Uterus (tissue), 2 donors: ENCODE measurements around the gene HDAC4.

ENCODE experiments used
- POLR2A ChIP-seq, 2 donors: fragments of 450-650 bp; IDR thresholded peaks; one replicate each; pipeline ENCODE4 v1.6.1; 2016; ENCODE audit warnings: antibody characterized with exemption in 2 of 2, mild to moderate bottlenecking in 1 of 2, moderate library complexity in 1 of 2
- TF ChIP-seq, protein P1 (sequence below), 4 experiments: fragments of 200-600 bp in 2 of 4; fragments of 450-650 bp in 2 of 4; sonication (generic) in 2 of 4; IDR thresholded peaks; one replicate each; pipeline ENCODE4 v1.5.1; 2016 to 2019; ENCODE audit warnings: antibody characterized with exemption in 4 of 4, mild to moderate bottlenecking in 2 of 4, moderate library complexity in 1 of 4

DNA sequence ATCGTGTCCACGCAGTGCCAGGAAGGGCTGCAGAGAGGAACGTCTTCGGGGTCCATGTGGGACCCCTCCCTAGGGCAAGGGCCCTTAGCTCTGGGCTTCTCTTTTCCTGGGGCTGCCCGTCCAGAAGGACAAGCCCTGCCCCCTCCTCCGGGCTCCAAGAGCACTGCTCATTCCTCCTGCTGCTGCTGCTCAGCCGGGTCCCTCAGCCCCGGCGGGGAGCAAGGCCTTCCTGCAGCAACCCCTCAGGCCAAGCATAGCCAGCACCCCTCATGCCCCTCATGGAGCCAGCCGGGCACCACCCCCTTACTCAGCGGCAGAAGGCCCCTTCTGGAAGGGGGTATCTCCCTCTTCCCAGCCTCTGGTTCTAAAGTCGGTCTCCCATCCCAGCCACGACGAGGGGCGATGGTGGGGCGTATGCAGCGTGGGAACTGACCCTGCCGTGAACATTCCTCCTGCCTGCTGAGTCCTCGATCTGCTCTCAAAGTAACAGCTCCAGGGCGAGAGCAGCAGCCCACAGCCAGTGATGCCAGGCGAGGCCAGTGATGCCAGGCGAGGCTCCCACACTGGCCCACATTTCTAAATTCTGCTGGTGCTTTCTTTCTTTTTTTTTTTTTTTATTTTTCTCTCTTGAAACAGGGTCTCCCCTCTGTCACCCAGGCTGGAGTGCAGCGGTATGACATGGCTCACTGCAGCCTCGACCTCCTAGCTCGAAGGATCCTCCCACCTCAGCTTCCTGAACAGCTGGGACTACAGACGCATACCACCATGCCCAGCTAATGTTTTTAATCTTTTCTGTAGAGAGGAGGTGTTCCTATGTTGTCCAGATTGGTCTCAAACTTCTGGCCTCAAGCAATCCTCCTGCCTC is 99.7 kb downstream of the HDAC4 start:
- TF ChIP-seq, protein P1, sequence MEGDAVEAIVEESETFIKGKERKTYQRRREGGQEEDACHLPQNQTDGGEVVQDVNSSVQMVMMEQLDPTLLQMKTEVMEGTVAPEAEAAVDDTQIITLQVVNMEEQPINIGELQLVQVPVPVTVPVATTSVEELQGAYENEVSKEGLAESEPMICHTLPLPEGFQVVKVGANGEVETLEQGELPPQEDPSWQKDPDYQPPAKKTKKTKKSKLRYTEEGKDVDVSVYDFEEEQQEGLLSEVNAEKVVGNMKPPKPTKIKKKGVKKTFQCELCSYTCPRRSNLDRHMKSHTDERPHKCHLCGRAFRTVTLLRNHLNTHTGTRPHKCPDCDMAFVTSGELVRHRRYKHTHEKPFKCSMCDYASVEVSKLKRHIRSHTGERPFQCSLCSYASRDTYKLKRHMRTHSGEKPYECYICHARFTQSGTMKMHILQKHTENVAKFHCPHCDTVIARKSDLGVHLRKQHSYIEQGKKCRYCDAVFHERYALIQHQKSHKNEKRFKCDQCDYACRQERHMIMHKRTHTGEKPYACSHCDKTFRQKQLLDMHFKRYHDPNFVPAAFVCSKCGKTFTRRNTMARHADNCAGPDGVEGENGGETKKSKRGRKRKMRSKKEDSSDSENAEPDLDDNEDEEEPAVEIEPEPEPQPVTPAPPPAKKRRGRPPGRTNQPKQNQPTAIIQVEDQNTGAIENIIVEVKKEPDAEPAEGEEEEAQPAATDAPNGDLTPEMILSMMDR (IDR thresholded peaks at IDR 0.05): no peak
- no peak for TF ChIP-seq POLR2A (IDR thresholded peaks at IDR 0.05)
